ENCODE measurements around the gene ODAD4. TPM values are rescaled to one million over a fixed set of nuclear protein-coding genes. Genes with fewer than 3 reads are reported as not detected.
A peak's percentile ranks its signal among the peaks of the same experiment; 100 is the strongest.

Gene ODAD4, protein sequence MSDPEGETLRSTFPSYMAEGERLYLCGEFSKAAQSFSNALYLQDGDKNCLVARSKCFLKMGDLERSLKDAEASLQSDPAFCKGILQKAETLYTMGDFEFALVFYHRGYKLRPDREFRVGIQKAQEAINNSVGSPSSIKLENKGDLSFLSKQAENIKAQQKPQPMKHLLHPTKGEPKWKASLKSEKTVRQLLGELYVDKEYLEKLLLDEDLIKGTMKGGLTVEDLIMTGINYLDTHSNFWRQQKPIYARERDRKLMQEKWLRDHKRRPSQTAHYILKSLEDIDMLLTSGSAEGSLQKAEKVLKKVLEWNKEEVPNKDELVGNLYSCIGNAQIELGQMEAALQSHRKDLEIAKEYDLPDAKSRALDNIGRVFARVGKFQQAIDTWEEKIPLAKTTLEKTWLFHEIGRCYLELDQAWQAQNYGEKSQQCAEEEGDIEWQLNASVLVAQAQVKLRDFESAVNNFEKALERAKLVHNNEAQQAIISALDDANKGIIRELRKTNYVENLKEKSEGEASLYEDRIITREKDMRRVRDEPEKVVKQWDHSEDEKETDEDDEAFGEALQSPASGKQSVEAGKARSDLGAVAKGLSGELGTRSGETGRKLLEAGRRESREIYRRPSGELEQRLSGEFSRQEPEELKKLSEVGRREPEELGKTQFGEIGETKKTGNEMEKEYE
- 1 to 10 TPM; 1.1 to 2.2 TPM for total RNA-seq

DNA sequence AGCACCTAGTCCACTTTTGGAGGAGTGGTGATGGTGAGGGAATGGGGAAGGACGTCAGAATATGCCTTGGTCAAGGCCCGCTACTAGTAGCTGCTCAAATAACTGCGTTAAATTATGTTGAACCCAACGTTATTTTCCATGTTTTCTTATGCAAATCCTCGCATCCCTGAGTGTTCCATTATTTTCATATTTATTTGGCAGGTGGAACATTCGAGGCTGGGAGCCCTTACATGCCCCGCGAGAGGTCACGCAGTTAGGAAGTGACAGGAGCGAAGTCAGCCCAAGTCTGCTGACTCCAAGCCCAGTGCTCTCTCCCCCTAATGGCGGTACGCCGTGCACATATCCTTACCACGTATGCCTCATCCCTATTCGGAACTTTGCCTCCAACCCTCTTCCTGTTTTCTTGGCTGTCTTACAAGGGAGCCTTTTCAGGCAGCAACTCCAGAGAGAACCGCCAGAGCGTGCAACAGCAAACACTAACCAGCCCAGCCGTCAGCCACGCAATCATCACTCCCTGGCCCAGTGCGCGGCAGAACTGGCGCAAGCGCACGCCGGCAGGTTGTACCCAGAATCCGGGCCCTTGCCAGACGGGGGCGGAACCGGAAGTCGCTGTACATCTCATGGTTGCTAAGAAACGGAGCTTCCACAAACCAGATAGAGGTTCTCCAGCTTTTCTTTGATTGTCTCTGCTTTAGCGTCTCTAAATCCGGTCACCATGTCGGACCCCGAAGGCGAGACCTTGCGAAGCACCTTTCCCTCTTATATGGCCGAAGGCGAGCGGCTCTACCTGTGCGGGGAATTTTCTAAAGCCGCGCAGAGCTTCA lies at the start of gene ODAD4:
Gene ODAD4 (plus strand): TSS at position 609 of the 824 bp plus-strand sequence. CDS start 107 bp downstream, at position 716.
- peaks cover 0 to 8% of the 10 kb centered on the region in 2 donors for H3K4me1 ChIP-seq (ENCODE audit: control insufficient read depth in 1 of 2, low read depth in 2 of 2)
- peak; percentile 92 for DNase-seq (ENCODE audit: low spot score)
- TF ChIP-seq, protein P1, sequence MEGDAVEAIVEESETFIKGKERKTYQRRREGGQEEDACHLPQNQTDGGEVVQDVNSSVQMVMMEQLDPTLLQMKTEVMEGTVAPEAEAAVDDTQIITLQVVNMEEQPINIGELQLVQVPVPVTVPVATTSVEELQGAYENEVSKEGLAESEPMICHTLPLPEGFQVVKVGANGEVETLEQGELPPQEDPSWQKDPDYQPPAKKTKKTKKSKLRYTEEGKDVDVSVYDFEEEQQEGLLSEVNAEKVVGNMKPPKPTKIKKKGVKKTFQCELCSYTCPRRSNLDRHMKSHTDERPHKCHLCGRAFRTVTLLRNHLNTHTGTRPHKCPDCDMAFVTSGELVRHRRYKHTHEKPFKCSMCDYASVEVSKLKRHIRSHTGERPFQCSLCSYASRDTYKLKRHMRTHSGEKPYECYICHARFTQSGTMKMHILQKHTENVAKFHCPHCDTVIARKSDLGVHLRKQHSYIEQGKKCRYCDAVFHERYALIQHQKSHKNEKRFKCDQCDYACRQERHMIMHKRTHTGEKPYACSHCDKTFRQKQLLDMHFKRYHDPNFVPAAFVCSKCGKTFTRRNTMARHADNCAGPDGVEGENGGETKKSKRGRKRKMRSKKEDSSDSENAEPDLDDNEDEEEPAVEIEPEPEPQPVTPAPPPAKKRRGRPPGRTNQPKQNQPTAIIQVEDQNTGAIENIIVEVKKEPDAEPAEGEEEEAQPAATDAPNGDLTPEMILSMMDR (IDR thresholded peaks at IDR 0.05): peak; percentile 66

GRCh38 chr17:41882756-41883155 lies 47.7 kb upstream of the ODAD4 start:
- Histone ChIP-seq H3K36me3 (peaks cover 57% of the 10 kb centered on the region), H3K4me1 (ENCODE audit: control insufficient read depth in 1 of 2, low read depth in 2 of 2) (no peaks in the 10 kb centered on the region), H3K27me3 (replicated peaks; ENCODE audit: insufficient read depth) (no peaks in the 10 kb centered on the region), H3K4me3 (no peak overlapping the region), H3K9me3 (no peaks in the 10 kb centered on the region), H3K27ac (no peak overlapping the region)
- TF ChIP-seq, protein P1 (IDR thresholded peaks at IDR 0.05): no peak
- ATAC-seq (ENCODE audit: insufficient number of reproducible peaks, low FRiP score, low read depth) (no peak), DNase-seq (ENCODE audit: low spot score) (no peak)

More for the DNA sequence above, at the start of gene ODAD4:
- Histone ChIP-seq H3K27me3 (replicated peaks; ENCODE audit: insufficient read depth) (no peaks in the 10 kb centered on the region), H3K27ac (peak within 1 kb of the TSS; percentile 77 to 83), H3K4me3 (peak within 1 kb of the TSS; percentile 75), H3K36me3 (no peaks in the 10 kb centered on the region), H3K9me3 (no peaks in the 10 kb centered on the region)
- peak; percentile 90 for ATAC-seq (ENCODE audit: insufficient number of reproducible peaks, low FRiP score, low read depth)

- TF ChIP-seq, protein P1 (IDR thresholded peaks at IDR 0.05): no peak
- no peak overlapping the region for H3K4me3 ChIP-seq
- H3K27ac ChIP-seq: no peak overlapping the region
- H3K36me3 ChIP-seq: peaks cover 65% of the 10 kb centered on the region
- no peaks in the 10 kb centered on the region for H3K4me1 ChIP-seq (ENCODE audit: control insufficient read depth in 1 of 2, low read depth in 2 of 2)
- DNase-seq (ENCODE audit: low spot score): no peak
- H3K9me3 ChIP-seq: no peaks in the 10 kb centered on the region
- no peak for ATAC-seq (ENCODE audit: insufficient number of reproducible peaks, low FRiP score, low read depth)
- no peaks in the 10 kb centered on the region for H3K27me3 ChIP-seq (replicated peaks; ENCODE audit: insufficient read depth)
Observed at GRCh38 chr17:41885733-41886132, 44.7 kb upstream of the ODAD4 start.

DNA sequence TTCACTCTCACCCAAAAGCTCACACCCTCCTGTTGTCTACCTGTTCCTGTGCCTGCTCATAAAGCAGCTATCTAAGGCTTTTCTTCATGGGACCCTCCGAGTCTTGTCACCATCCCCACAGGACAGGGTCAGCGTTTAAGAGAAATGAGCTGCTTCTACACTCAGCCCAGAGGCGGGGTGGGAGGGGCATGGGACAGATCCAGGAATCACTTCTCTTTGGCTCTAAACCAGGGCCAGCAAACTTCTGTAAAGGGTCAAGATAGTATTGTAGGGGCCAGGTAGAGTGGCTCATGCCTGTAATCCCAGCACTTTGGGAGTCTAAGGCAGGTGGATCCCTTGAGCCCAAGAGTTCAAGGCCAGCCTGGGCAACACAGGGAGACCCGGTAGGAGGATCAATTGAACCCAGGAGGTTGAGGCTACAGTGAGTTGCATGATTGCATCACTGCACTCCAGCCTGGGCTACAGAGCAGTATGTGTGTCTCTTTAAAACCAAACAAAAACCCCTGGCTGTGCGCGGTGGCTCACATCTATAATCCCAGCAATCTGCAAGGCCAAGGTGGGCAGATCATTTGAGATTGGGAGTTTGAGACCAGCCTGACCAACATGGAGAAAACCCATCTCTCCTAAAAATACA lies 42.0 kb upstream of the ODAD4 start:
- no peak for ATAC-seq (ENCODE audit: insufficient number of reproducible peaks, low FRiP score, low read depth)
- peaks cover 82% of the 10 kb centered on the region for H3K36me3 ChIP-seq

More for the DNA sequence above, 42.0 kb upstream of the ODAD4 start:
- TF ChIP-seq, protein P1 (IDR thresholded peaks at IDR 0.05): no peak
- Histone ChIP-seq H3K27ac (no peak overlapping the region), H3K9me3 (no peaks in the 10 kb centered on the region), H3K27me3 (replicated peaks; ENCODE audit: insufficient read depth) (no peaks in the 10 kb centered on the region), H3K4me1 (ENCODE audit: control insufficient read depth in 1 of 2, low read depth in 2 of 2) (no peaks in the 10 kb centered on the region), H3K4me3 (no peak overlapping the region)
- DNase-seq (ENCODE audit: low spot score): no peak

Measured in thoracic aorta (tissue), 2 donors.